Neutrophil (primary cell): ENCODE results near the gene BICD1.
A peak's percentile ranks its signal among the peaks of the same experiment; 100 is the strongest.

Experiments
- H3K27ac ChIP-seq: fragments of 200-600 bp; sonication (generic); 2 replicates; pipeline ENCODE4 v1.5.1; 2016; ENCODE audit warnings: mild to moderate bottlenecking, moderate library complexity
- H3K27me3 ChIP-seq: fragments of 200-600 bp; sonication (generic); 2 replicates; pipeline ENCODE4 v1.6.0; 2016; ENCODE audit warnings: mild to moderate bottlenecking
- H3K36me3 ChIP-seq: fragments of 200-600 bp; sonication (generic); 2 replicates; pipeline ENCODE4 v1.5.1; 2017
- H3K4me1 ChIP-seq, 2 experiments: fragments of 200-600 bp in 1 of 2; sonication (generic) in 1 of 2; 1 replicate in 1 of 2; 2 replicates in 1 of 2; pipeline versions ENCODE4 v1.5.1 to v1.6.1; 2013 to 2016; ENCODE audit warnings: low read depth in 1 of 2, low read length in 1 of 2, mild to moderate bottlenecking in 1 of 2, moderate library complexity in 1 of 2; ENCODE audit not compliant: control insufficient read depth in 1 of 2, insufficient read depth in 1 of 2
- H3K4me3 ChIP-seq, 2 experiments: fragments of 200-600 bp in 1 of 2; sonication (generic) in 1 of 2; 1 replicate in 1 of 2; 2 replicates in 1 of 2; pipeline ENCODE4 v1.5.1; 2013 to 2016; ENCODE audit warnings: low read depth in 1 of 2, low read length in 1 of 2, mild to moderate bottlenecking in 1 of 2, moderate library complexity in 1 of 2
- H3K9me3 ChIP-seq: fragments of 200-600 bp; sonication (generic); 2 replicates; pipeline ENCODE4 v1.5.1; 2016
- TF ChIP-seq, protein P1 (sequence below): fragments of 200-600 bp; sonication (generic); IDR thresholded peaks from 2 replicates; pipeline ENCODE4 v1.5.1; 2016; ENCODE audit warnings: antibody characterized with exemption

Gene BICD1

GRCh38 chr12:32379213-32379612 is 272.6 kb downstream of the BICD1 start:
- no peaks in the 10 kb centered on the region for H3K36me3 ChIP-seq
- peaks cover 1 to 2% of the 10 kb centered on the region in 2 experiments for H3K4me1 ChIP-seq
- TF ChIP-seq, protein P1, sequence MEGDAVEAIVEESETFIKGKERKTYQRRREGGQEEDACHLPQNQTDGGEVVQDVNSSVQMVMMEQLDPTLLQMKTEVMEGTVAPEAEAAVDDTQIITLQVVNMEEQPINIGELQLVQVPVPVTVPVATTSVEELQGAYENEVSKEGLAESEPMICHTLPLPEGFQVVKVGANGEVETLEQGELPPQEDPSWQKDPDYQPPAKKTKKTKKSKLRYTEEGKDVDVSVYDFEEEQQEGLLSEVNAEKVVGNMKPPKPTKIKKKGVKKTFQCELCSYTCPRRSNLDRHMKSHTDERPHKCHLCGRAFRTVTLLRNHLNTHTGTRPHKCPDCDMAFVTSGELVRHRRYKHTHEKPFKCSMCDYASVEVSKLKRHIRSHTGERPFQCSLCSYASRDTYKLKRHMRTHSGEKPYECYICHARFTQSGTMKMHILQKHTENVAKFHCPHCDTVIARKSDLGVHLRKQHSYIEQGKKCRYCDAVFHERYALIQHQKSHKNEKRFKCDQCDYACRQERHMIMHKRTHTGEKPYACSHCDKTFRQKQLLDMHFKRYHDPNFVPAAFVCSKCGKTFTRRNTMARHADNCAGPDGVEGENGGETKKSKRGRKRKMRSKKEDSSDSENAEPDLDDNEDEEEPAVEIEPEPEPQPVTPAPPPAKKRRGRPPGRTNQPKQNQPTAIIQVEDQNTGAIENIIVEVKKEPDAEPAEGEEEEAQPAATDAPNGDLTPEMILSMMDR = no peak
- H3K27me3 ChIP-seq = no peaks in the 10 kb centered on the region
- no peaks in the 10 kb centered on the region for H3K9me3 ChIP-seq
- no peak overlapping the region for H3K4me3 ChIP-seq
- H3K27ac ChIP-seq = no peak overlapping the region

- H3K9me3 ChIP-seq = no peaks in the 10 kb centered on the region
- H3K27ac ChIP-seq = no peak overlapping the region
- H3K27me3 ChIP-seq = no peaks in the 10 kb centered on the region
- TF ChIP-seq, protein P1 = no peak
- no peaks in the 10 kb centered on the region for H3K36me3 ChIP-seq
- H3K4me3 ChIP-seq = no peak overlapping the region
- H3K4me1 ChIP-seq = no peaks in the 10 kb centered on the region
Measured at GRCh38 chr12:32379667-32380066, 273.0 kb downstream of the BICD1 start.

GRCh38 chr12:32382226-32382625 is 275.6 kb downstream of the BICD1 start:
- peaks cover 0 to 4% of the 10 kb centered on the region in 2 experiments for H3K4me1 ChIP-seq
- no peaks in the 10 kb centered on the region for H3K9me3 ChIP-seq
- no peak overlapping the region for H3K27ac ChIP-seq
- H3K4me3 ChIP-seq = no peak overlapping the region
- TF ChIP-seq, protein P1 = no peak
- no peaks in the 10 kb centered on the region for H3K27me3 ChIP-seq
- H3K36me3 ChIP-seq = no peaks in the 10 kb centered on the region

GRCh38 chr12:32390572-32391219 is 284.0 kb downstream of the BICD1 start:
- peak overlapping the region in 1 of 2 experiments; percentile 21 for H3K4me3 ChIP-seq
- H3K4me1 ChIP-seq = peaks cover 4 to 13% of the 10 kb centered on the region in 2 experiments
- H3K27ac ChIP-seq = no peak overlapping the region
- H3K9me3 ChIP-seq = no peaks in the 10 kb centered on the region
- H3K27me3 ChIP-seq = peaks cover 49% of the 10 kb centered on the region
- TF ChIP-seq, protein P1 = no peak
- no peaks in the 10 kb centered on the region for H3K36me3 ChIP-seq

- no peak overlapping the region for H3K27ac ChIP-seq
- H3K4me1 ChIP-seq = peaks cover 18 to 22% of the 10 kb centered on the region in 2 experiments
- H3K9me3 ChIP-seq = no peaks in the 10 kb centered on the region
- TF ChIP-seq, protein P1 = no peak
- H3K36me3 ChIP-seq = no peaks in the 10 kb centered on the region
- no peak overlapping the region for H3K4me3 ChIP-seq
- H3K27me3 ChIP-seq = peaks cover 76% of the 10 kb centered on the region
Measured at GRCh38 chr12:32395026-32395425, 288.4 kb downstream of the BICD1 start.
